Inflammatory macrophage treated with lipopolysaccharide for 1 hour (primary cell): ENCODE data around the gene LYPLA2.

ENCODE experiments used
- DNase-seq, 2 donors: peaks; one replicate each; pipeline ENCODE4 v3.0.0-alpha.2; 2020 to 2022

LYPLA2 gene

GRCh38 chr1:23838401-23838866, 47.5 kb downstream of the LYPLA2 start:
- DNase-seq, result peak; percentile 57 to 73

GRCh38 chr1:23843644-23844043, 52.7 kb downstream of the LYPLA2 start:
- DNase-seq, result no peak
